Left colon (tissue), 2 donors: ENCODE measurements around the gene AUTS2. TPM values are rescaled to one million over a fixed set of nuclear protein-coding genes. Genes with fewer than 3 reads are reported as not detected.

Experiments
- ATAC-seq: fragments of 200-7000 bp; cut with Tn5 transposase; one replicate; pipeline ENCODE4 v1.9.1; 2020; ENCODE audit warnings: mild to moderate bottlenecking, moderate library complexity
- DNase-seq, 2 donors: peaks; one replicate each; pipeline ENCODE4 v3.0.0-alpha.2; 2020
- intact Hi-C, 2 donors: fragments of 100-400 bp; cut with DNase I in 1 of 2; cut with micrococcal nuclease in 1 of 2; formaldehyde crosslinking; loops; one replicate each; pipeline versions ENCODE4 v1.11.2 to v1.14.0; 2022; cut with DNase I, micrococcal nuclease
- total RNA-seq, 2 donors: library from RNA; stranded (reverse); fragmentation: NEBNext Ultra II Directional; extraction: Animal tissue kit (Norgen Biotek cat#: 25700); gene quantifications; one replicate each; pipeline ENCODE4 v1.2.1, GENCODE V29; 2021
- donor health status: DM: no; HTN: no; CAD: no.
- donor health status: DM: yes; HTN: yes; CAD: no.

AUTS2 gene
- total RNA-seq, 2 donors from 2014 or later = 43.3 to 44.2 TPM

DNA sequence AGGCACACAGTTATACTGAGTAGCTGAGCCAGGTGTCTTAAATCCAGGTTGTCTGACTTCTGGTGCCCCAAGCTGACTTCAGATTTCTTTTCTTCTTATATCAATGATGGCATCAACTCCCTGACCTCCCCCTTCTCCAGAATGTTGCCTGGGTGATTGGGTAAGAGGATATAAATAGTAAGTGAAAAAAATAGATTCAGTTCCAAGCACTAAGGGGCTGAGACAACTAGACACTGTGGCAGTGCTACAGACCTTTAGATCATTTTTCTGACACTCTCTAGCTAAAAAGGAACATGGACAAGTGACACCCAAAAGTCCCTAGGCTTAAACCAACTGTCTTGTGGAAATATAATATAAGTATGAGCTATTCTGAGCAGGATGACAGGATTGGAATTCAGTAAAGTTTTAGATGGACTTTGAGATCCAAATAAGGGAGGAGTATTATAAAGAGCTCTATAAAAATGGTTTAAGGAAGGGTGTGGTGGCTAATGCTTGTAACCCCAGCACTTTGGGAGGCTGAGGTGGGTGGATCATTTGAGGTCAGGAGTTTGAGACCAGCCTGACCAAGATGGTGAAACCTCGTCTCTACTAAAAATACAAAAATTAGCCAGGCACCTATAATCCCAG lies 944.6 kb downstream of the AUTS2 start:
- peak; percentile 98 for ATAC-seq
- DNase-seq = peak in 1 of 2 donors; percentile 12
- intact Hi-C loops = no loop called here

DNA sequence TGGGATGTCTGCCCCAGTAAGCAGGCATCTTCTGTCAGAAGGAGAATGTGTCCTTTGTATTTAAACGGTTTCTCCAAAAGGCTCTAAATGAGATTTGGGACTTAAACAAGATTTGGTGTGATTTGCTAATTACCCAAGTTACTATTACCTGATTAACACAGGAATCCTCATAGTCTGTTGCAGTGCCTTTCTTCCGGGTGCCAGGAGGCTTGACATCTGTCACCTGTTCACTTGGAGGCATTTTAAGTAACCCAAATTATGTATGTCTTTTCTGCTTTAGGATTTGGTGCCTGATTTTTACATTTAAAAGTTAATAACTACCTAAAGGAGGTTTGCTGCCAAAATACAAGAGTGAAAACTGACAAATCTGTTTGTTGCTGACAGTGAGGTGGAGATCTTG lies 945.7 kb downstream of the AUTS2 start:
- intact Hi-C loops = no loop called here
- ATAC-seq (no peak), DNase-seq (no peak)

DNA sequence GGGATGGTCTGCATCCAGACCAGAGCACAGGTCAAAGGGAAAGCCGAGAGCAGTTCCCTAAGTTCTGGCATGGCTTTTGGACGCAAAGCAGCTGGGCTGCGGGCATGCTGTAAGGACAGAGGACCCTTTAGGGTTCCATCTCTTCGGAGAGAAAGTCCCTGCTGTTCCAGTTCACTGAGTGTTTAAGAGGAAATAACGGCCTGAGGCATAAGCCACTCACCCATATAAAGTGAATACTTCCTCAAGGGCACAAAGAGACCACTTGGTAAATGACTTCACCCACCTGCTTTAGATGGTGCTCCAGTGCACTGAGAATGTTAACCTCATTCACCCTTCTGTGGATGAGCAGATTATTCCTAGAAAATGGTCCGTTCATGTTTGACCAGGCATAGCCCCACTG lies 946.9 kb downstream of the AUTS2 start:
- intact Hi-C loops = no loop called here
- DNase-seq (no peak), ATAC-seq (no peak)

- intact Hi-C loops = no loop called here
- ATAC-seq (no peak), DNase-seq (no peak)
These were observed 953.9 kb downstream of the AUTS2 start for GRCh38 chr7:70552141-70552540.

GRCh38 chr7:70553364-70553763 lies 955.1 kb downstream of the AUTS2 start:
- ATAC-seq (no peak), DNase-seq (no peak)
- intact Hi-C loops = no loop called here

- DNase-seq (no peak), ATAC-seq (no peak)
- intact Hi-C loops = no loop called here
These were observed 956.4 kb downstream of the AUTS2 start for GRCh38 chr7:70554646-70555045.

DNA sequence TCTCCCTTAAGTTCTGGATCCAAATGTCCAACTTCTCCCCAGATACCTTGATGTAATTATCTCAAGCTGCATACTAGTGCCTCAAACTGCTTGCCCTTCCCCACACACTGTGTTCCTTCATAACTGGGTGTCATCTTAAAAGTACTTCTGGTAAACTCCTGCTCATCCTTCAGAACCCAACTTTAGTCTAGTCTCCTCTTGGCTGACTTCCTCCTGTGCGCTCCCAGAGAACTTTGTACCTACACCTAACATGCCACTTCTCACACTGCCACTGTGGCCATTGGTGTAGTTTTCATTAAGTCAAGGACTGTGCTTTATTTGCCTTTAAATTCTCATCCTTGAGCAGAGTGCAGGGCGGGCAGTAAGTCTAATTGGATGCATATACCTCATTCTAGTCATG lies 958.5 kb downstream of the AUTS2 start:
- intact Hi-C loops = no loop called here
- ATAC-seq (no peak), DNase-seq (no peak)

DNA sequence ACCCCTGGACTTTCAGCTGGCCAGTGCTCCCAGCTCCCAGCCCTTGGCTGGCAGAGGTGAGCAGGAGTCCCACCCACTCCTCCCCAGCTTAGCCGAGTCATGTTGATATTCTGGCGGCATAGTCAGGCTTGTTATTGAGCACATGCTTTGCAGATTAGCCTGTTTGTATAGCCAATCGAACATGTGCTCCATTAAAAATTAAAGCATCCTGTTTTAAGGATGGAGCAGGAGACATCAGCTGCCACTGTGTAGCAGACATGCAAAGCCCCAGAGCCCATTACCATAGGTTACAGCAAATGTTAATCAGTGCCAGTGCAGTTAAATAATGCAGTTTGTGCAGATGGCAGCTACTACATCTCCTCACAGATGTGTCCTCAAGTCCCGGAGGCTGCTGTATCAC lies 959.1 kb downstream of the AUTS2 start:
- no peak for DNase-seq
- intact Hi-C loops = no loop called here
- no peak for ATAC-seq

- no peak for DNase-seq
- intact Hi-C loops = no loop called here
- ATAC-seq = no peak
These were observed 961.5 kb downstream of the AUTS2 start for GRCh38 chr7:70559815-70560214.

DNA sequence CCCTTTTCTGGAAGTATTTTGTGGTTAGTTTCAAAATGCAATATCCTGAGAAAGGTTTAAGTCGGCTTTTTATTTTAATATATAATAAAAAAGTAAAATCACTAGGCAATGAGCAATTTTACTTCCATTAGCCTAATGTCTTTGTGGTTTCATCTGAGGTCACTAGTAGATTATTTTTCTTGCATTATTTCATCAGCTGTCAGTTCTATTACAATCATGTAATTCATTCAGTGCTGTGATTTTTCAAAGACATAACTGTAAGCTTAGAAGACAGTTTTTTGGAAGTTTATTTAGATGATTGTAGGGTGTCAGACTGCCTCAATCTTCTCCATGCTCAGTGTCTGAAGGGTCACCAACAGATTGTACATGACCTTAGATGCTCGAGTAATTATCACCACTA lies 965.7 kb downstream of the AUTS2 start:
- intact Hi-C loops = no loop called here
- DNase-seq (no peak), ATAC-seq (no peak)

DNA sequence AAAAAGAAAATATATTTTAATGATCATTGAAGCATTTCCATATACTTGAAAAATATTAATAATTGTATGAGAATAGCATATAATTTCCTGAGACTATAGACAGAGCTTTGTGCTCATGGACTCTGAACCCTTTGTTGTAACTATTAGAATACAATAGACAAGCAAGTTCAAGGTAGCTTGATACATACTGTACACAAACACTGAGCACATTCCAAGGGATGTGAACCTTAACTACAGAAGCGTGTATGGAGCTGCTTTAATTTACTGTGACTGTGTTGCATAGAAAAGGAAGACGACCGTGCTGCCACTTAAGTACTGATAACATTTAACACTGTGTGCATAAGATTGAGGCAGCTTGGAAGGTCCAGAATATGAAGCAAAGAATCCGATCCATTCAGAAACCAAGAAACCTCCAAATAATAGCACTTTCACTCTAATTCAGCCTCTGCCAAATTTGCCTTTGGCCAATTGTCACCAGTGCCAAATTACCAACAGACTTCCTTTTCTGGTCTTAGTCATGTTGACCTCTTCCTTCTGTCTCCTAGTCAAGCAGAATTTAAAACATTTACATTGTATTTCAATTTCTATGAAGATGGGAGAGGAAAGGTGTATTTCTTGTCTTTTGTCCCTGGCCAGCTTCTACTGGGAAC lies 967.6 kb downstream of the AUTS2 start:
- DNase-seq (no peak), ATAC-seq (peak; percentile 72)
- intact Hi-C loops = no loop called here

- DNase-seq (no peak), ATAC-seq (no peak)
- intact Hi-C loops = no loop called here
These were observed 968.4 kb downstream of the AUTS2 start for GRCh38 chr7:70566671-70567070.

DNA sequence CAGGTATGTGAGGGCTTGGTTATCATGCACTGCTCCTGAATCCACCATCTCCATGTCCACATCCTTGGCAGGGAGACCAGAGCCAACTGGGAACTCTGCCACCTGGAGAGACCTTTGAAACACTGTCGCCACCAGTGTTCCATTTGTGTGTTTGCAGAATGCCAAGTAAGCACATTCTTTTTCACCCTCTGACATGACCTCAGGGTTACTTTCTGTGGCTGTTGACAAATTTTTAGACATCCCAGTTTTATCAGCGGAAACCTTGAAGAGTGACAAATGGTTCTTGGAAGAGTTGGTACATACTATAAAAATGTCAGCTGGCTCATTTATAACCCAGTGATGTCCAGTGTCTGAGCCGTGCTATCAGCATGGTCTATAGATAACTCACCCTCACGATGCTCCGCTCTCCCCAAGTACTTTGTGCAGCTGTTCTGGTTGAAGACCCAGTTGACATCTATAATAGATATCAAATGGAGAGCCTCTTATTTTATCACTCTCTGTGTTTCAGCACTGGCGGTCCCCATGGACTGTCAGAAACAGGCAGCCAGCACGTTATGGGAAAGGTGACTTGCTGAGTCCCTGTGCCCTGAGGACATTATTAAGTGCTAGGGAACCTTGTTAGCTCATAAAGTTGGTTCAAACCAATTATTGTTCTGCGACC lies 970.5 kb downstream of the AUTS2 start:
- ATAC-seq (peak; percentile 28), DNase-seq (peak; percentile 40 to 43)
- intact Hi-C loops = no loop called here

GRCh38 chr7:70569335-70569819 lies 971.1 kb downstream of the AUTS2 start:
- intact Hi-C loops = no loop called here
- ATAC-seq = no peak

GRCh38 chr7:70570029-70570428 lies 971.8 kb downstream of the AUTS2 start:
- no peak for ATAC-seq
- intact Hi-C loops = no loop called here

More at GRCh38 chr7:70569335-70569819, 971.1 kb downstream of the AUTS2 start:
- DNase-seq = no peak

GRCh38 chr7:70570961-70571360 lies 972.7 kb downstream of the AUTS2 start:
- ATAC-seq (peak; percentile 64), DNase-seq (no peak)
- intact Hi-C loops = no loop called here

More at GRCh38 chr7:70570029-70570428, 971.8 kb downstream of the AUTS2 start:
- DNase-seq = no peak

- DNase-seq = peak; percentile 20 to 49
- intact Hi-C loops = no loop called here
- ATAC-seq = peak; percentile 87
These were observed 973.2 kb downstream of the AUTS2 start for GRCh38 chr7:70571403-70571934.

- intact Hi-C loops = no loop called here
- ATAC-seq = peak; percentile 63
These were observed 973.7 kb downstream of the AUTS2 start for GRCh38 chr7:70571961-70572360.

DNA sequence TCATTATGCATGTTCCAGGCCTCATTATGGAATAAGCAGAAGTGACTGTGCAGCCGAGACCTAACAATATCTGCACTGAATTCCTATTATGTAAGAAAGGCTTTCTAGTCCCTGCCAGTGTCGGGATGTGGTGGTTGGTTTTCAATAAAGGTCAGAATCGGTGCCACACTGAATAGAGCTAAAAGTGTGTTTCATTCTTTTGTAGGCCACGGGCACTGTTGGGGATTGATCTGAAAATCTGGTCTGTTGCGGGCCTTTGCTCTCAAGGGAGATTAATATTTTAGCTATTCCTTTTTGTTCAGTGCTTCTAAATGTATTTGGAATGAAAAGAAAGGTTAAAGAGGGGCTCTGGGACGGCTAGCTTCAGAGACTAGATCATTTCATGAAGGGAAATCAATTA lies 974.3 kb downstream of the AUTS2 start:
- ATAC-seq = no peak
- DNase-seq = no peak

More at GRCh38 chr7:70571961-70572360, 973.7 kb downstream of the AUTS2 start:
- peak; percentile 60 for DNase-seq

More for the DNA sequence above, 974.3 kb downstream of the AUTS2 start:
- intact Hi-C loops = no loop called here
